Gastroesophageal sphincter (tissue), 3 donors: Measurements from ENCODE around the gene ODAD2.

Source experiments
- CTCF ChIP-seq, 4 experiments: fragments of 200-600 bp in 2 of 4; fragments of 450-650 bp in 2 of 4; sonication (generic) in 1 of 4; IDR thresholded peaks; one replicate each; pipeline ENCODE4 v1.5.1; 2017 to 2019; ENCODE audit warnings: antibody characterized with exemption in 4 of 4, mild to moderate bottlenecking in 2 of 4, moderate library complexity in 2 of 4
- EP300 ChIP-seq: sonication (generic); formaldehyde crosslinking; IDR thresholded peaks from one replicate; pipeline ENCODE4 v1.6.1; 2017; ENCODE audit warnings: antibody characterized with exemption, mild to moderate bottlenecking
- POLR2A ChIP-seq, 2 donors: fragments of 450-650 bp; IDR thresholded peaks; one replicate each; pipeline ENCODE4 v1.6.1; 2017; ENCODE audit warnings: antibody characterized with exemption in 2 of 2, mild to moderate bottlenecking in 2 of 2, moderate library complexity in 1 of 2
- POLR2AphosphoS5 ChIP-seq: sonication (generic); formaldehyde crosslinking; IDR thresholded peaks from one replicate; pipeline ENCODE4 v1.6.1; 2017; ENCODE audit warnings: antibody characterized with exemption

- TF ChIP-seq CTCF (IDR thresholded peaks at IDR 0.05): no peak
- no peak for TF ChIP-seq POLR2AphosphoS5
- TF ChIP-seq EP300: no peak
- TF ChIP-seq POLR2A (IDR thresholded peaks at IDR 0.05): no peak
Measured at GRCh38 chr10:27995311-27995710, 3.6 kb downstream of the ODAD2 start.
